CD1c-positive myeloid dendritic cell (primary cell): ENCODE data around the gene MOB2.
A peak's percentile ranks its signal among the peaks of the same experiment; 100 is the strongest.

ENCODE experiments used
- DNase-seq: peaks from one replicate; pipeline ENCODE4 v3.0.0-alpha.2; 2016; ENCODE audit errors: extremely low spot score

The MOB2 gene

GRCh38 chr11:1457326-1457680, 29.3 kb downstream of the MOB2 start:
- no peak for DNase-seq

GRCh38 chr11:1456596-1457325, 29.8 kb downstream of the MOB2 start:
- DNase-seq = no peak

GRCh38 chr11:1456176-1456575, 30.4 kb downstream of the MOB2 start:
- no peak for DNase-seq

- DNase-seq = no peak
Measured at GRCh38 chr11:1455763-1456060, 30.9 kb downstream of the MOB2 start.

GRCh38 chr11:1455032-1455762, 31.4 kb downstream of the MOB2 start:
- no peak for DNase-seq

GRCh38 chr11:1454576-1454975, 32.0 kb downstream of the MOB2 start:
- no peak for DNase-seq

- no peak for DNase-seq
Measured at GRCh38 chr11:1453611-1454034, 33.0 kb downstream of the MOB2 start.

GRCh38 chr11:1452744-1453143, 33.8 kb downstream of the MOB2 start:
- no peak for DNase-seq

- no peak for DNase-seq
Measured at GRCh38 chr11:1451781-1452470, 34.7 kb downstream of the MOB2 start.

- no peak for DNase-seq
Measured at GRCh38 chr11:1450949-1451710, 35.4 kb downstream of the MOB2 start.

- no peak for DNase-seq
Measured at GRCh38 chr11:1450344-1450875, 36.2 kb downstream of the MOB2 start.

- no peak for DNase-seq
Measured at GRCh38 chr11:1449490-1450243, 36.9 kb downstream of the MOB2 start.

- no peak for DNase-seq
Measured at GRCh38 chr11:1448882-1449281, 37.7 kb downstream of the MOB2 start.

GRCh38 chr11:1447845-1448825, 38.4 kb downstream of the MOB2 start:
- no peak for DNase-seq

- no peak for DNase-seq
Measured at GRCh38 chr11:1446623-1447022, 40.0 kb downstream of the MOB2 start.

- peak; percentile 13 for DNase-seq
Measured at GRCh38 chr11:1445741-1446445, 40.7 kb downstream of the MOB2 start.

GRCh38 chr11:1444823-1445422, 41.7 kb downstream of the MOB2 start:
- DNase-seq = no peak

- no peak for DNase-seq
Measured at GRCh38 chr11:1444321-1444720, 42.3 kb downstream of the MOB2 start.

GRCh38 chr11:1443737-1444136, 42.8 kb downstream of the MOB2 start:
- DNase-seq = no peak
